H9 (cell line): ENCODE data around the gene SIRPD. TPM values are rescaled to one million over a fixed set of nuclear protein-coding genes. Genes with fewer than 3 reads are reported as not detected.

Source experiments
- DNase-seq: peaks from one replicate; pipeline ENCODE4 v3.0.0-alpha.2; 2017
- H2AFZ ChIP-seq: one replicate; pipeline ENCODE4 v1.6.1; 2013; ENCODE audit warnings: mild to moderate bottlenecking, low read length, control low read depth, moderate library complexity
- H2AK5ac ChIP-seq: 2 replicates; pipeline ENCODE4 v1.6.1; 2013; ENCODE audit warnings: low read length, control low read depth, mixed read lengths; ENCODE audit not compliant: insufficient read length
- H2BK120ac ChIP-seq: one replicate; pipeline ENCODE4 v1.6.1; 2013; ENCODE audit warnings: low read depth, mild to moderate bottlenecking, low read length, control low read depth, inconsistent platforms; ENCODE audit not compliant: poor library complexity, severe bottlenecking
- H2BK12ac ChIP-seq: 2 replicates; pipeline ENCODE4 v1.6.1; 2013; ENCODE audit warnings: low read length, control low read depth, mixed read lengths, low read depth; ENCODE audit not compliant: insufficient read length
- H2BK15ac ChIP-seq: 2 replicates; pipeline ENCODE4 v1.6.1; 2013; ENCODE audit warnings: low read depth, low read length, control low read depth
- H2BK20ac ChIP-seq: one replicate; pipeline ENCODE4 v1.6.1; 2013; ENCODE audit warnings: low read depth, mild to moderate bottlenecking, low read length, control low read depth, inconsistent platforms; ENCODE audit not compliant: poor library complexity, severe bottlenecking
- H2BK5ac ChIP-seq: 2 replicates; pipeline ENCODE4 v1.6.1; 2013; ENCODE audit warnings: low read length, control low read depth, mixed read lengths; ENCODE audit not compliant: insufficient read length
- H3K14ac ChIP-seq: 2 replicates; pipeline ENCODE4 v1.6.1; 2013; ENCODE audit warnings: low read length, control low read depth; ENCODE audit not compliant: insufficient read depth
- H3K18ac ChIP-seq: 2 replicates; pipeline ENCODE4 v1.6.1; 2013; ENCODE audit warnings: low read depth, mild to moderate bottlenecking, mixed read lengths, low read length, control low read depth; ENCODE audit not compliant: insufficient read length
- H3K23ac ChIP-seq: 2 replicates; pipeline ENCODE4 v1.6.1; 2013; ENCODE audit warnings: low read length, control low read depth, mixed read lengths, low read depth; ENCODE audit not compliant: insufficient read length
- H3K23me2 ChIP-seq: 2 replicates; pipeline ENCODE4 v1.6.1; 2013; ENCODE audit warnings: low read depth, mild to moderate bottlenecking, mixed read lengths, low read length, control low read depth; ENCODE audit not compliant: insufficient read length, poor library complexity, severe bottlenecking
- H3K27ac ChIP-seq: 2 replicates; pipeline ENCODE4 v1.5.1; 2013; ENCODE audit warnings: low read length, control low read depth, mixed read lengths, low read depth; ENCODE audit not compliant: insufficient read length
- H3K27me3 ChIP-seq: 2 replicates; pipeline ENCODE4 v1.6.1; 2013; ENCODE audit warnings: low read length, control low read depth, inconsistent platforms; ENCODE audit not compliant: insufficient read depth
- H3K4ac ChIP-seq: 2 replicates; pipeline ENCODE4 v1.6.1; 2013; ENCODE audit warnings: low read depth, mild to moderate bottlenecking, control low read depth, inconsistent platforms, low read length, moderate library complexity
- H3K4me1 ChIP-seq: 2 replicates; pipeline ENCODE4 v1.6.1; 2013; ENCODE audit warnings: low read length, control low read depth, inconsistent platforms; ENCODE audit not compliant: insufficient read depth
- H3K4me2 ChIP-seq: 2 replicates; pipeline ENCODE4 v1.6.1; 2013; ENCODE audit warnings: low read length, control low read depth, mixed read lengths; ENCODE audit not compliant: insufficient read length, insufficient read depth
- H3K56ac ChIP-seq: 2 replicates; pipeline ENCODE4 v1.6.1; 2013; ENCODE audit warnings: low read depth, mild to moderate bottlenecking, mixed read lengths, low read length, control low read depth; ENCODE audit not compliant: insufficient read length
- H3K79me1 ChIP-seq: 2 replicates; pipeline ENCODE4 v1.6.1; 2013; ENCODE audit warnings: low read depth, mild to moderate bottlenecking, moderate library complexity, low read length, control low read depth, inconsistent platforms; ENCODE audit not compliant: insufficient read depth, poor library complexity, severe bottlenecking
- H3K79me2 ChIP-seq: 2 replicates; pipeline ENCODE4 v1.6.1; 2013; ENCODE audit warnings: low read length, control low read depth, inconsistent platforms; ENCODE audit not compliant: insufficient read depth
- H3K9ac ChIP-seq: 2 replicates; pipeline ENCODE4 v1.6.1; 2013; ENCODE audit warnings: low read length, control low read depth, mixed read lengths; ENCODE audit not compliant: insufficient read length; ENCODE audit errors: extremely low read depth
- H3K9me3 ChIP-seq: one replicate; pipeline ENCODE4 v1.6.1; 2013; ENCODE audit warnings: low read depth, low read length, inconsistent platforms; ENCODE audit not compliant: control insufficient read depth
- H3T11ph ChIP-seq: one replicate; pipeline ENCODE4 v1.6.1; 2013; ENCODE audit warnings: mild to moderate bottlenecking, low read length, control low read depth, inconsistent platforms
- H4K20me1 ChIP-seq: one replicate; pipeline ENCODE4 v1.6.1; 2013; ENCODE audit not compliant: control insufficient read depth, insufficient read length, insufficient read depth
- H4K5ac ChIP-seq: 2 replicates; pipeline ENCODE4 v1.6.1; 2013; ENCODE audit warnings: low read depth, mild to moderate bottlenecking, mixed read lengths, low read length, control low read depth; ENCODE audit not compliant: insufficient read length
- H4K8ac ChIP-seq: replicated peaks from 2 replicates; pipeline ENCODE4 v1.6.1; 2013; ENCODE audit warnings: low read length, control low read depth, mixed read lengths, low read depth; ENCODE audit not compliant: insufficient read length
- H4K91ac ChIP-seq: 2 replicates; pipeline ENCODE4 v1.6.1; 2013; ENCODE audit warnings: low read depth, mild to moderate bottlenecking, moderate library complexity, mixed read lengths, low read length, control low read depth; ENCODE audit not compliant: insufficient read length
- H3K27ac Mint-ChIP-seq, 3 experiments: 2 replicates in 2 of 3; 3 replicates in 1 of 3; pipeline ENCODE4 v1.8.0; 2020 to 2021; ENCODE audit warnings: mixed read lengths in 3 of 3, mild to moderate bottlenecking in 1 of 3, moderate library complexity in 1 of 3
- H3K27me3 Mint-ChIP-seq: 2 replicates; pipeline ENCODE4 v1.8.0; 2021; ENCODE audit warnings: low read depth, mild to moderate bottlenecking, moderate library complexity, mixed read lengths
- H3K36me3 Mint-ChIP-seq, 3 experiments: 2 replicates in 2 of 3; 3 replicates in 1 of 3; pipeline ENCODE4 v1.8.0; 2020 to 2021; ENCODE audit warnings: low read depth in 3 of 3, mixed read lengths in 3 of 3; ENCODE audit not compliant: insufficient read depth in 1 of 3
- H3K4me1 Mint-ChIP-seq, 2 experiments: 2 replicates each; pipeline ENCODE4 v1.8.0; 2020; ENCODE audit warnings: mixed read lengths in 2 of 2
- H3K4me3 Mint-ChIP-seq, 2 experiments: 2 replicates in 1 of 2; 3 replicates in 1 of 2; pipeline ENCODE4 v1.8.0; 2020 to 2021; ENCODE audit warnings: mild to moderate bottlenecking in 2 of 2, mixed read lengths in 2 of 2, moderate library complexity in 1 of 2
- H3K9me3 Mint-ChIP-seq, 2 experiments: 2 replicates in 1 of 2; 3 replicates in 1 of 2; pipeline ENCODE4 v1.8.0; 2020; ENCODE audit warnings: mild to moderate bottlenecking in 2 of 2, mixed read lengths in 2 of 2, moderate library complexity in 1 of 2
- WGBS: extraction: QIAGEN DNeasy Blood & Tissue Kit; methylation state at CpG from one replicate; pipeline ENCODE4 v1.1.7; 2013; ENCODE audit warnings: missing lambda C conversion rate, low lambda C conversion rate, mixed read lengths; ENCODE audit not compliant: insufficient read length; ENCODE audit errors: extremely low coverage; 5-methylcytosine and 5-hydroxymethylcytosine counted together
- total RNA-seq: library from RNA; stranded (reverse); gene quantifications from 2 replicates; pipeline ENCODE4 v1.2.1, GENCODE V29; 2021
- TF ChIP-seq, protein P1 (sequence below): fragments of 200-600 bp; sonication (generic); conservative IDR thresholded peaks from 3 replicates; pipeline ENCODE4 v1.8.0; 2021; ENCODE audit warnings: antibody characterized with exemption, mild to moderate bottlenecking

The SIRPD gene
- total RNA-seq, 1 experiment from 2014 or later: not detected

- Histone ChIP-seq H3K23me2 (no peaks in the 10 kb centered on the region), H2AFZ (no peak overlapping the region), H3K9ac (no peak overlapping the region), H2BK12ac (no peak overlapping the region), H2BK15ac (no peak overlapping the region), H4K20me1 (no peaks in the 10 kb centered on the region), H2BK120ac (no peak overlapping the region), H3K4ac (no peak overlapping the region), H2BK5ac (no peak overlapping the region), H3K79me2 (no peaks in the 10 kb centered on the region), H3K18ac (no peak overlapping the region), H4K91ac (no peak overlapping the region), H4K8ac (no peak overlapping the region), H3K56ac (no peak overlapping the region), H3K27me3 (no peaks in the 10 kb centered on the region), H4K5ac (no peak overlapping the region), H3K79me1 (no peaks in the 10 kb centered on the region), H3T11ph (no peak overlapping the region), H2BK20ac (no peak overlapping the region), H3K4me1 (no peaks in the 10 kb centered on the region; the same call in 1 of the 2 replicates), H2AK5ac (no peak overlapping the region), H3K4me2 (no peak overlapping the region), H3K27ac (no peak overlapping the region), H3K14ac (no peak overlapping the region), H3K23ac (no peak overlapping the region), H3K9me3 (no peaks in the 10 kb centered on the region)
- no CpG with 5 or more reads among the region's 2 CpGs for WGBS
- Mint-ChIP-seq H3K36me3 (no peaks in the 10 kb centered on the region), H3K4me3 (no peak overlapping the region), H3K4me1 (peaks cover 0 to 6% of the 10 kb centered on the region in 2 experiments; a peak in 1 of 4 replicates), H3K9me3 (peaks cover 7 to 8% of the 10 kb centered on the region in 2 experiments), H3K27me3 (peaks cover 16% of the 10 kb centered on the region), H3K27ac (no peak overlapping the region; a peak in 1 of 7 replicates)
- DNase-seq: no peak
- TF ChIP-seq, protein P1, sequence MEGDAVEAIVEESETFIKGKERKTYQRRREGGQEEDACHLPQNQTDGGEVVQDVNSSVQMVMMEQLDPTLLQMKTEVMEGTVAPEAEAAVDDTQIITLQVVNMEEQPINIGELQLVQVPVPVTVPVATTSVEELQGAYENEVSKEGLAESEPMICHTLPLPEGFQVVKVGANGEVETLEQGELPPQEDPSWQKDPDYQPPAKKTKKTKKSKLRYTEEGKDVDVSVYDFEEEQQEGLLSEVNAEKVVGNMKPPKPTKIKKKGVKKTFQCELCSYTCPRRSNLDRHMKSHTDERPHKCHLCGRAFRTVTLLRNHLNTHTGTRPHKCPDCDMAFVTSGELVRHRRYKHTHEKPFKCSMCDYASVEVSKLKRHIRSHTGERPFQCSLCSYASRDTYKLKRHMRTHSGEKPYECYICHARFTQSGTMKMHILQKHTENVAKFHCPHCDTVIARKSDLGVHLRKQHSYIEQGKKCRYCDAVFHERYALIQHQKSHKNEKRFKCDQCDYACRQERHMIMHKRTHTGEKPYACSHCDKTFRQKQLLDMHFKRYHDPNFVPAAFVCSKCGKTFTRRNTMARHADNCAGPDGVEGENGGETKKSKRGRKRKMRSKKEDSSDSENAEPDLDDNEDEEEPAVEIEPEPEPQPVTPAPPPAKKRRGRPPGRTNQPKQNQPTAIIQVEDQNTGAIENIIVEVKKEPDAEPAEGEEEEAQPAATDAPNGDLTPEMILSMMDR: no peak
Measured at GRCh38 chr20:1565461-1565860, 8.0 kb upstream of the SIRPD start.
